ENCODE results near the gene NT5C1A. TPM values are rescaled to one million over a fixed set of nuclear protein-coding genes. Genes with fewer than 3 reads are reported as not detected.

NT5C1A gene
- total RNA-seq, 6 experiments from 2014 or later = not detected

DNA sequence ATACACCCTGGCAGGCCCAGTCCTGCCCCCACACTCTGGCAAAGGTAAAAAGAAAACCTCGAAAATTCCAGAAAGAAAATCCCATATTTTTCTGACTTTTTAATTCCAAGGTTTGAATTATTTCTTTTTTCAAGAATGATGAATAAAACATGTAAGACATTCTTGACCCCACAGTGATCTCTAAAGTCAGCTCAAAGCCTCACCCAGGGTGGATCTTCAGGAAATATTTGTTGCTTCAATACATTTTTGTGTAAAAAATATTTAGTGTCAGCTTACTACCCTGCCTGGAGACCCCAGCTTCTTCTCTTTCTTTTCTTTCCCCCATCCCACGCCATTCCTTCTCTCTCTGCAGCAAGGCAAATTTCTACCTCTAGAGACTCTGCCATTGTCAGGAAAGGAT is 7.0 kb upstream of the NT5C1A start:
- Mint-ChIP-seq H3K4me3 (no peak overlapping the region), H3K36me3 (ENCODE audit: low read depth) (no peaks in the 10 kb centered on the region), H3K4me1 (ENCODE audit: low read depth) (peaks cover 27% of the 10 kb centered on the region), H3K9me3 (no peaks in the 10 kb centered on the region), H3K27me3 (ENCODE audit: insufficient read depth) (peaks cover 36% of the 10 kb centered on the region), H3K27ac (no peak overlapping the region)
- TF ChIP-seq CTCF (IDR thresholded peaks at IDR 0.05) = no peak
- DNase-seq = no peak

DNA sequence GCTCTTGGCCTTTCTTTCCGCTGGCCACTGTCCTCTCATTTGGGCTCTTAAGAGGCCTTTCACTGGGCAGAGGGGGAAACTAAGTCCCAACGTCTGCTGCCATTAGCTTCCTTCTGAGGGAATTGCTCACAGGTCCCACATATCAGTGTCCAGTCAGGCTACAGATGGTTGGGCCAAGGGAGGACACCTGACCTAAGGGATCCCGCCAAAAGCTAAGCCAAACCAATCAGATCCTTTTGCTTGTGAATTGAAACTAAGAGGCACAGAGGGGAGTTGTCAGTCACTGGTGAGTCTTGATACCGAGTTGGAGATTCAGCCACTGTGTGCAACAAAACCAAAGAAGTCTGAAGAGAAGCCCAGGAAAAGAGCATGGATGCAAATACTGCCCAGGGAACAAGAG is 5.7 kb upstream of the NT5C1A start:
- no peaks in the 10 kb centered on the region for H3K36me3 Mint-ChIP-seq (ENCODE audit: low read depth)
- H3K27ac Mint-ChIP-seq = no peak overlapping the region
- DNase-seq = no peak
- peaks cover 27% of the 10 kb centered on the region for H3K4me1 Mint-ChIP-seq (ENCODE audit: low read depth)
- TF ChIP-seq CTCF (IDR thresholded peaks at IDR 0.05) = no peak
- peaks cover 29% of the 10 kb centered on the region for H3K27me3 Mint-ChIP-seq (ENCODE audit: insufficient read depth)
- no peak overlapping the region for H3K4me3 Mint-ChIP-seq
- H3K9me3 Mint-ChIP-seq = no peaks in the 10 kb centered on the region

- Mint-ChIP-seq H3K27me3 (ENCODE audit: insufficient read depth) (peaks cover 24% of the 10 kb centered on the region), H3K27ac (no peak overlapping the region), H3K4me3 (no peak overlapping the region), H3K4me1 (ENCODE audit: low read depth) (peaks cover 32% of the 10 kb centered on the region), H3K36me3 (ENCODE audit: low read depth) (no peaks in the 10 kb centered on the region), H3K9me3 (no peaks in the 10 kb centered on the region)
- no peak for TF ChIP-seq CTCF (IDR thresholded peaks at IDR 0.05)
- no peak for DNase-seq
These were observed 5.1 kb upstream of the NT5C1A start for GRCh38 chr1:39676948-39677548.

DNA sequence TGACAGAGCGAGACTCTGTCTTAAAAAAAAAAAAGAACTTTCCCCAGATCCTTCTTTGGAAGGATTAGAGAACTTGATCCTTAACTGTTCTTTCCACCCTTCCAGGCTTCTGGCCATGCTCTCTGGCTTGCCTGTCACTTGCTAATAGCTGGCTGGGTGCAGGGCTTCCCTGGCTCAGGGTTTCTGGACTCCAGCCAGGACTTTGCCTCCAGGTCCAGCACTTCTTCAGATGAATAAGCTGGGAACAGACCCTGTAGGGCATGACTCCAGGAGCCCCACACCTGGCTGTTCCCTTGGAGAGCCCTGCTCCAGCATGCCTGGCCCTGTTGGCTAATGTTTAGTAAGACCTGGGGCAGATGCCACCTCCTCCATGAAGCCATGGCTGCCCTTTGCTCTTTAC is 3.3 kb upstream of the NT5C1A start:
- peaks cover 16% of the 10 kb centered on the region for H3K27me3 Mint-ChIP-seq (ENCODE audit: insufficient read depth)
- H3K36me3 Mint-ChIP-seq (ENCODE audit: low read depth) = no peaks in the 10 kb centered on the region

GRCh38 chr1:39673215-39673614 is 1.3 kb upstream of the NT5C1A start:
- no peaks in the 10 kb centered on the region for H3K36me3 Mint-ChIP-seq (ENCODE audit: low read depth)
- no peak for DNase-seq
- no peaks in the 10 kb centered on the region for H3K9me3 Mint-ChIP-seq
- peaks cover 17% of the 10 kb centered on the region for H3K4me1 Mint-ChIP-seq (ENCODE audit: low read depth)
- peaks cover 22% of the 10 kb centered on the region for H3K27me3 Mint-ChIP-seq (ENCODE audit: insufficient read depth)
- no peak overlapping the region for H3K4me3 Mint-ChIP-seq
- H3K27ac Mint-ChIP-seq = no peak overlapping the region
- TF ChIP-seq CTCF (IDR thresholded peaks at IDR 0.05) = no peak

More for the DNA sequence above, 3.3 kb upstream of the NT5C1A start:
- H3K4me1 Mint-ChIP-seq (ENCODE audit: low read depth) = peaks cover 27% of the 10 kb centered on the region
- no peak overlapping the region for H3K27ac Mint-ChIP-seq
- H3K4me3 Mint-ChIP-seq = no peak overlapping the region
- no peak for TF ChIP-seq CTCF (IDR thresholded peaks at IDR 0.05)
- H3K9me3 Mint-ChIP-seq = no peaks in the 10 kb centered on the region
- no peak for DNase-seq

GRCh38 chr1:39672551-39672947 is 642 bp upstream of the NT5C1A start:
- TF ChIP-seq CTCF (IDR thresholded peaks at IDR 0.05) = peak; percentile 82
- Mint-ChIP-seq H3K36me3 (ENCODE audit: low read depth) (no peaks in the 10 kb centered on the region), H3K9me3 (no peaks in the 10 kb centered on the region), H3K4me3 (peak overlapping the region; percentile 76), H3K27me3 (ENCODE audit: insufficient read depth) (peaks cover 25% of the 10 kb centered on the region), H3K4me1 (ENCODE audit: low read depth) (peaks cover 17% of the 10 kb centered on the region), H3K27ac (no peak overlapping the region)
- no peak for DNase-seq
